Fibroblast of lung (primary cell): ENCODE data around the gene MT3.

Source experiments
- EZH2 ChIP-seq: IDR thresholded peaks from 2 replicates; pipeline ENCODE4 v1.5.1; 2012; ENCODE audit warnings: low read length, control low read depth, mild to moderate bottlenecking; ENCODE audit errors: missing control alignments
- TF ChIP-seq, protein P1 (sequence below), 2 donors: IDR thresholded peaks in 1 of 2; conservative IDR thresholded peaks in 1 of 2; 1 replicate in 1 of 2; 2 replicates in 1 of 2; pipeline ENCODE4 v1.5.1; 2011 to 2012; ENCODE audit warnings: low read length in 2 of 2, control low read depth in 1 of 2, inconsistent platforms in 1 of 2, low read depth in 1 of 2, mild to moderate bottlenecking in 1 of 2

DNA sequence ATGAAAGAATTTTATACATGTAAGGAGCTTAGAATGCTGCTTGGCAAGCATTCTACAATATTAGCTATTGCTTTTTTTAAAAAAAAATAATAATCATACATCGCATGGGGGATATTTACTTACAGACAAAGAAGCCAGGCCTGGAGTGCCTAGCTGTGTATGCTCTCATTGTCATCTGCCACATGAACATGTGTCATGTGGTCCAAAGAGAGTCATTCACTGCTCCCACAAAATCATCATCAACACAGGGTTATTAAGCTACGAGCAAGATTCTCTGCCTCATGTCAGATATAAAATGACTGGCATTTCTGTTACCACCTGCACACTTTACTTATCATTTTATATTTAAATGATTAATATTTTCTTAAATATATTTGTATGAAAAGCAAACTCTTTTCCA, 34.3 kb downstream of the MT3 start:
- TF ChIP-seq, protein P1, sequence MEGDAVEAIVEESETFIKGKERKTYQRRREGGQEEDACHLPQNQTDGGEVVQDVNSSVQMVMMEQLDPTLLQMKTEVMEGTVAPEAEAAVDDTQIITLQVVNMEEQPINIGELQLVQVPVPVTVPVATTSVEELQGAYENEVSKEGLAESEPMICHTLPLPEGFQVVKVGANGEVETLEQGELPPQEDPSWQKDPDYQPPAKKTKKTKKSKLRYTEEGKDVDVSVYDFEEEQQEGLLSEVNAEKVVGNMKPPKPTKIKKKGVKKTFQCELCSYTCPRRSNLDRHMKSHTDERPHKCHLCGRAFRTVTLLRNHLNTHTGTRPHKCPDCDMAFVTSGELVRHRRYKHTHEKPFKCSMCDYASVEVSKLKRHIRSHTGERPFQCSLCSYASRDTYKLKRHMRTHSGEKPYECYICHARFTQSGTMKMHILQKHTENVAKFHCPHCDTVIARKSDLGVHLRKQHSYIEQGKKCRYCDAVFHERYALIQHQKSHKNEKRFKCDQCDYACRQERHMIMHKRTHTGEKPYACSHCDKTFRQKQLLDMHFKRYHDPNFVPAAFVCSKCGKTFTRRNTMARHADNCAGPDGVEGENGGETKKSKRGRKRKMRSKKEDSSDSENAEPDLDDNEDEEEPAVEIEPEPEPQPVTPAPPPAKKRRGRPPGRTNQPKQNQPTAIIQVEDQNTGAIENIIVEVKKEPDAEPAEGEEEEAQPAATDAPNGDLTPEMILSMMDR (conservative IDR thresholded peaks at IDR 0.05 in 1 of 2, IDR thresholded peaks at IDR 0.05 in 1 of 2; ENCODE audit: low read depth in 1 of 2, low read length in 2 of 2) = no peak
- TF ChIP-seq EZH2 = no peak
